A673 (cell line): Measurements from ENCODE around the gene RNF2. TPM values are rescaled to one million over a fixed set of nuclear protein-coding genes. Genes with fewer than 3 reads are reported as not detected.

Experiments
- BruUV-seq: library from RNA; stranded (reverse); fragments of 400-500 nt; replicated peaks from 2 replicates; lab custom pipeline; 2021; lab: Mats Ljungman, UMichigan
- CTCF ChIA-PET: fragments of 300-600 bp; sonication (Branson Sonifier 250); formaldehyde crosslinking; loops from one replicate; lab custom pipeline; 2022; ENCODE audit warnings: antibody characterized with exemption; lab: Charles Lee
- POLR2A ChIA-PET: fragments of 300-600 bp; sonication (Branson Sonifier 250); formaldehyde crosslinking; loops from one replicate; lab custom pipeline; 2022; ENCODE audit warnings: antibody characterized with exemption; ENCODE audit not compliant: low non-redundant PET; lab: Charles Lee
- DNase-seq: peaks from one replicate; pipeline ENCODE4 v3.0.0-alpha.2; 2015; ENCODE audit warnings: low spot score
- H3K27ac ChIP-seq: fragments of 200-600 bp; sonication (generic); 2 replicates; pipeline ENCODE4 v1.5.1; 2016; ENCODE audit warnings: mixed run types, low read depth, mild to moderate bottlenecking, mixed read lengths, antibody characterized with exemption, low read length; ENCODE audit not compliant: poor library complexity, severe bottlenecking
- H3K27me3 ChIP-seq: fragments of 200-600 bp; sonication (generic); replicated peaks from 2 replicates; pipeline ENCODE4 v1.6.1; 2017; ENCODE audit warnings: mixed run types, low read depth, mild to moderate bottlenecking, mixed read lengths, antibody characterized with exemption, low read length; ENCODE audit not compliant: insufficient read depth, poor library complexity
- H3K36me3 ChIP-seq: fragments of 200-600 bp; sonication (generic); 2 replicates; pipeline ENCODE4 v1.6.1; 2016; ENCODE audit warnings: mixed run types, mild to moderate bottlenecking, mixed read lengths, antibody characterized with exemption, low read length; ENCODE audit not compliant: insufficient read depth, poor library complexity, severe bottlenecking
- H3K4me1 ChIP-seq: fragments of 200-600 bp; sonication (generic); 2 replicates; pipeline ENCODE4 v1.6.1; 2017; ENCODE audit warnings: mixed run types, mild to moderate bottlenecking, mixed read lengths, antibody characterized with exemption, low read length; ENCODE audit not compliant: insufficient read depth, poor library complexity, severe bottlenecking
- H3K4me3 ChIP-seq: fragments of 200-600 bp; sonication (generic); 2 replicates; pipeline ENCODE4 v1.5.1; 2016; ENCODE audit warnings: low read depth, mixed run types, mild to moderate bottlenecking, mixed read lengths, low read length; ENCODE audit not compliant: poor library complexity, severe bottlenecking
- H3K9me3 ChIP-seq: fragments of 200-600 bp; sonication (generic); 2 replicates; pipeline ENCODE4 v1.6.1; 2016; ENCODE audit warnings: mixed run types, low read depth, mild to moderate bottlenecking, mixed read lengths, antibody characterized with exemption, low read length; ENCODE audit not compliant: poor library complexity, severe bottlenecking
- EZH2 ChIP-seq: fragments of 200-600 bp; sonication (generic); IDR thresholded peaks from 2 replicates; pipeline ENCODE4 v1.6.1; 2017; ENCODE audit warnings: borderline replicate concordance, low read depth, mild to moderate bottlenecking, mixed read lengths, antibody characterized with exemption, low read length; ENCODE audit not compliant: poor library complexity, severe bottlenecking
- intact Hi-C: fragments of 100-400 bp; cut with micrococcal nuclease; formaldehyde crosslinking; loops from one replicate; pipeline ENCODE4 v1.10.0; 2022; ENCODE audit not compliant: unreplicated experiment
- total RNA-seq: library from RNA; stranded (reverse); gene quantifications from 2 replicates; pipeline ENCODE4 v1.2.3, GENCODE V29; 2021
- TF ChIP-seq, protein P1 (sequence below): fragments of 300-800, 200-600 bp; sonication (generic); conservative IDR thresholded peaks from 2 replicates; pipeline ENCODE4 v1.5.1; 2017; ENCODE audit warnings: low read depth, mild to moderate bottlenecking, antibody characterized with exemption, low read length, moderate library complexity, mixed read lengths

The RNF2 gene
- total RNA-seq, 1 experiment from 2014 or later = 50.8 TPM

DNA sequence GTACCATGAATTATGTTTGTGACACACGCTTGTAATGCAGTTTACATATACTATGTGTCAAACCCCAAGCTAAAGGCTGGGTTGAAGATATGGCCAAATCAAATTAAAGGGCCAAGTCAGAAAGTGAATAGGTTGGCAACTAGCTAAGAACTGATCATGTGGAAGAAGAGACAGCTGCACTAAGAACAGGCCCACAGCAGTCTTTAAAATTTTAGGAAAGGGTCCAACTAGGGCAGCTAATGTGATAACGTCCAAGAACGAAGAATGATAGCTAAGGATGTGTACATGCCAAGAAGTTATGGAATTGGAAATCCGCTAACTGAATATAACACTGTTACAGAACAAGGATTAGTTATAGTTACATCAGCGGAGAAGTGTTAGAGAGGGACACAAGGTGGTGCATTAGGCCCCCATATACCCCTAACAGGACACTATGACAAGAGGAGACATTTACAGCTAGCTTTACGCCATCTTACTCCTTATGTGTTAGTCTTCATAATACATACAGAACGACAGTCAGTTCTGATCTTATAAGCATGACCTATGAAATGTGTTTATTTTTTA lies 6.5 kb upstream of the RNF2 start:
- BruUV-seq = no TSS peak
- intact Hi-C loops = no loop called here
- no peaks in the 10 kb centered on the region for H3K9me3 ChIP-seq

DNA sequence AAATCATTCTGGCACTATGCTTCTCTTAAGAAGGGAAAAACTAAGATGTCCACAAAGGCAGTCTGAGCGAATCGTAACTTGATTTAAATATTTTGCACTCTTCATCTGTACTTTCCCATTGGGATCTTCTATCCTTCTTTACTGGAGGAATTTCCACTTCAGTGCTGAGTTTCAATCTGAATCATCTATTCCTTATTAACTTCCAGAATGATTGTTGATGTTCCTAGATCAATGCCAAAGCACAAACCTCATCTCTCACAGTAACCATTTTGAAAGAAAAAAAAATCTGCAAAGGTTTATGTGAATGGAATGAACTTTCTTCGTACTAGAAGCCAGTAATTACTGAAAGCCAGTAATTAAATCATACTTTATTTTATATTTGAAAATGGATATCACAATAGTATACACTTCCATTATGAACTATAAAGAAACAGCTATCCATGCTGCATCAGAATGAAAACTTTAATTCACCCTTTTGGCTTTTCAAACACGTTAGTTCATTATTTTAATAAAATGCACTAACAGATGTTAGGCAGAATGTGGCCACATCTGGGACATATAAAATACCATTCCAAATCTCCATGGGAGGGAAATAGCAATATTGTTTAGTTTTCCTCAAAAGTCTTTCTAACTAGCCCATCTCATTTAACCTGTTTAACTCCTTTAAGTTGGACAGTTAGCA lies 5.5 kb upstream of the RNF2 start:
- ChIA-PET POLR2A (no interaction called here), CTCF (no interaction called here)
- Histone ChIP-seq H3K4me3 (no peak overlapping the region), H3K4me1 (no peaks in the 10 kb centered on the region), H3K9me3 (no peaks in the 10 kb centered on the region), H3K36me3 (no peaks in the 10 kb centered on the region), H3K27ac (no peak overlapping the region), H3K27me3 (no peaks in the 10 kb centered on the region)
- intact Hi-C loops = no loop called here
- BruUV-seq = no TSS peak
- TF ChIP-seq, protein P1, sequence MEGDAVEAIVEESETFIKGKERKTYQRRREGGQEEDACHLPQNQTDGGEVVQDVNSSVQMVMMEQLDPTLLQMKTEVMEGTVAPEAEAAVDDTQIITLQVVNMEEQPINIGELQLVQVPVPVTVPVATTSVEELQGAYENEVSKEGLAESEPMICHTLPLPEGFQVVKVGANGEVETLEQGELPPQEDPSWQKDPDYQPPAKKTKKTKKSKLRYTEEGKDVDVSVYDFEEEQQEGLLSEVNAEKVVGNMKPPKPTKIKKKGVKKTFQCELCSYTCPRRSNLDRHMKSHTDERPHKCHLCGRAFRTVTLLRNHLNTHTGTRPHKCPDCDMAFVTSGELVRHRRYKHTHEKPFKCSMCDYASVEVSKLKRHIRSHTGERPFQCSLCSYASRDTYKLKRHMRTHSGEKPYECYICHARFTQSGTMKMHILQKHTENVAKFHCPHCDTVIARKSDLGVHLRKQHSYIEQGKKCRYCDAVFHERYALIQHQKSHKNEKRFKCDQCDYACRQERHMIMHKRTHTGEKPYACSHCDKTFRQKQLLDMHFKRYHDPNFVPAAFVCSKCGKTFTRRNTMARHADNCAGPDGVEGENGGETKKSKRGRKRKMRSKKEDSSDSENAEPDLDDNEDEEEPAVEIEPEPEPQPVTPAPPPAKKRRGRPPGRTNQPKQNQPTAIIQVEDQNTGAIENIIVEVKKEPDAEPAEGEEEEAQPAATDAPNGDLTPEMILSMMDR = no peak
- TF ChIP-seq EZH2 = no peak
- no peak for DNase-seq

More for the DNA sequence above, 6.5 kb upstream of the RNF2 start:
- no peak overlapping the region for H3K4me3 ChIP-seq
- no peak overlapping the region for H3K27ac ChIP-seq
- no peaks in the 10 kb centered on the region for H3K36me3 ChIP-seq
- ChIA-PET CTCF (interaction anchor here (0.5 kb wide), 1 partner anchor 134 kb away, joined by 4 read pairs; no protein-coding TSS in a partner anchor), POLR2A (no interaction called here)
- no peaks in the 10 kb centered on the region for H3K27me3 ChIP-seq
- DNase-seq = no peak
- TF ChIP-seq EZH2 = no peak
- TF ChIP-seq, protein P1 = no peak
- no peaks in the 10 kb centered on the region for H3K4me1 ChIP-seq

DNA sequence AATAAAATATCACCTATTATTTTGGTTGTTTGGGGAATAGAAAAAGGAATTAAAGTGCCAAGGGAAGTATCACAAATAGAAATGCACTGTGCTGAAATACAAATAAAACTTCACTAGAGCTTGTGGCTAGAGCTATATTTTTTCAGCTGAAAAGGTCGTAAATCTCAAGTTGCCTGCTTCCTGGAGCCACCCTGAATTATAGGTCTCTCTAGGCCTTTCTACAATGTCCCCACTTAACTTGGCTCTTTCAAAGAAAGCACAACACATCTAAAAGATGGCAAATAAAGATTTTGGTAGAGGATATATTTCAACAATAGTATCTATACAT lies 5.0 kb upstream of the RNF2 start:
- BruUV-seq = no TSS peak
- Histone ChIP-seq H3K4me3 (no peak overlapping the region), H3K36me3 (no peaks in the 10 kb centered on the region), H3K4me1 (no peaks in the 10 kb centered on the region), H3K9me3 (no peaks in the 10 kb centered on the region), H3K27me3 (no peaks in the 10 kb centered on the region), H3K27ac (no peak overlapping the region)
- ChIA-PET POLR2A (no interaction called here), CTCF (no interaction called here)
- no peak for DNase-seq
- TF ChIP-seq EZH2 = no peak
- TF ChIP-seq, protein P1 = no peak
- intact Hi-C loops = no loop called here
